ENCODE measurements around the gene FZD4. TPM values are rescaled to one million over a fixed set of nuclear protein-coding genes. Genes with fewer than 3 reads are reported as not detected.

FZD4 gene
- total RNA-seq, 2 donors from 2014 or later = 52.1 to 53.9 TPM

GRCh38 chr11:86941077-86941870 lies 13.9 kb downstream of the FZD4 start:
- Histone ChIP-seq H3K4me1 (ENCODE audit: control insufficient read depth, insufficient read depth, low read length) (no peaks in the 10 kb centered on the region), H3K4me3 (ENCODE audit: low read length) (no peak overlapping the region), H3K36me3 (ENCODE audit: control insufficient read depth, insufficient read depth, low read length) (peaks cover 23% of the 10 kb centered on the region), H3K27me3 (ENCODE audit: control insufficient read depth, insufficient read depth, low read length, poor library complexity, severe bottlenecking) (no peaks in the 10 kb centered on the region), H3K9me3 (ENCODE audit: control insufficient read depth, low read length) (no peaks in the 10 kb centered on the region), H3K9ac (ENCODE audit: extremely low read depth, low read length, poor library complexity, severe bottlenecking) (no peak overlapping the region), H3K27ac (ENCODE audit: low read depth, low read length) (no peak overlapping the region)
- TF ChIP-seq, protein P1, sequence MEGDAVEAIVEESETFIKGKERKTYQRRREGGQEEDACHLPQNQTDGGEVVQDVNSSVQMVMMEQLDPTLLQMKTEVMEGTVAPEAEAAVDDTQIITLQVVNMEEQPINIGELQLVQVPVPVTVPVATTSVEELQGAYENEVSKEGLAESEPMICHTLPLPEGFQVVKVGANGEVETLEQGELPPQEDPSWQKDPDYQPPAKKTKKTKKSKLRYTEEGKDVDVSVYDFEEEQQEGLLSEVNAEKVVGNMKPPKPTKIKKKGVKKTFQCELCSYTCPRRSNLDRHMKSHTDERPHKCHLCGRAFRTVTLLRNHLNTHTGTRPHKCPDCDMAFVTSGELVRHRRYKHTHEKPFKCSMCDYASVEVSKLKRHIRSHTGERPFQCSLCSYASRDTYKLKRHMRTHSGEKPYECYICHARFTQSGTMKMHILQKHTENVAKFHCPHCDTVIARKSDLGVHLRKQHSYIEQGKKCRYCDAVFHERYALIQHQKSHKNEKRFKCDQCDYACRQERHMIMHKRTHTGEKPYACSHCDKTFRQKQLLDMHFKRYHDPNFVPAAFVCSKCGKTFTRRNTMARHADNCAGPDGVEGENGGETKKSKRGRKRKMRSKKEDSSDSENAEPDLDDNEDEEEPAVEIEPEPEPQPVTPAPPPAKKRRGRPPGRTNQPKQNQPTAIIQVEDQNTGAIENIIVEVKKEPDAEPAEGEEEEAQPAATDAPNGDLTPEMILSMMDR (conservative IDR thresholded peaks at IDR 0.05) = no peak
- Mint-ChIP-seq H3K27me3 (ENCODE audit: insufficient read depth) (no peaks in the 10 kb centered on the region), H3K4me3 (no peak overlapping the region), H3K4me1 (peaks cover 43% of the 10 kb centered on the region), H3K36me3 (ENCODE audit: low read depth) (peaks cover 21% of the 10 kb centered on the region), H3K27ac (peak overlapping the region; percentile 11), H3K9me3 (no peaks in the 10 kb centered on the region)
- 90 to 95% methylated on average over 2 to 7 of the region's 7 CpGs for WGBS, 2 experiments (ENCODE audit: insufficient coverage in 1 of 2, insufficient read length in 1 of 2)
- no peak for DNase-seq

DNA sequence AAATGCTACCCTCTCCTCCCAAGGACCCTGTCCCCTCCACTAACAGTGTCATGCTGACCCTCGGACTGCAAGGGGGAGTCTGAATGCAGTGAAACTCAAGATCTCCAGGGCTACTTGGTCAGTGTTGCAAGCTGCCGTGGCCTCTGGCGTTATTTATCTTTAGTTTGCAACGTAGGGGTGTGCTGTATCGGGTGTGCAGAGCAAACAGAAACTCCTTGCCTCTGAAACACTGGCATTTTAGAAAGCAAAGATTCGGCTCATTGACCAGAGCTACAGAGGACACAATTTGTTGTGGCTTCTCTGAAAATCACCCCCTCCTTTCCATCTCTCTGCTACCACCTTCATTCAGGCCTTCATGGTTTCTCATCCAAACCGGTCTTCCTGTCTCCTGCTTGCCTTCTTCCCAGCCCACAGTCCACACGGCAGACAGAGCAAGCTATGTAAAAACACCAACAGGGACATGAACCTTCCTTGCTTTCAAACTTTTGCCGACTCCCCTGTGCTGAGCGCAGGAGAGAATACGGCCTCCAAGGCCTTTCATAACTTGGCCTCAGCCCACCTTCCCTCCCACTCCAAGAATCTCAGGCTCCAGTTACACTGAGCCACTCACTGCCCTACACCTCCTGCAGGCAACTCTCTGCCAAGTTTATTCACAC lies 14.9 kb downstream of the FZD4 start:
- H3K9me3 Mint-ChIP-seq = no peaks in the 10 kb centered on the region
- Histone ChIP-seq H3K36me3 (ENCODE audit: control insufficient read depth, insufficient read depth, low read length) (peaks cover 14% of the 10 kb centered on the region), H3K9me3 (ENCODE audit: control insufficient read depth, low read length) (no peaks in the 10 kb centered on the region), H3K9ac (ENCODE audit: extremely low read depth, low read length, poor library complexity, severe bottlenecking) (no peak overlapping the region), H3K4me1 (ENCODE audit: control insufficient read depth, insufficient read depth, low read length) (no peaks in the 10 kb centered on the region), H3K4me3 (ENCODE audit: low read length) (no peak overlapping the region), H3K27me3 (ENCODE audit: control insufficient read depth, insufficient read depth, low read length, poor library complexity, severe bottlenecking) (no peaks in the 10 kb centered on the region), H3K27ac (ENCODE audit: low read depth, low read length) (no peak overlapping the region)
- peaks cover 14% of the 10 kb centered on the region for H3K36me3 Mint-ChIP-seq (ENCODE audit: low read depth)
- H3K27ac Mint-ChIP-seq = peak overlapping the region; percentile 90
- H3K4me1 Mint-ChIP-seq = peaks cover 38% of the 10 kb centered on the region
- DNase-seq = peak; percentile 63
- TF ChIP-seq, protein P1 (conservative IDR thresholded peaks at IDR 0.05) = peak; percentile 30
- 74% methylated on average over 11 of the region's 11 CpGs for WGBS, 2 experiments (ENCODE audit: insufficient coverage in 1 of 2, insufficient read length in 1 of 2)
- no peaks in the 10 kb centered on the region for H3K27me3 Mint-ChIP-seq (ENCODE audit: insufficient read depth)
- H3K4me3 Mint-ChIP-seq = no peak overlapping the region

- Mint-ChIP-seq H3K27ac (no peak overlapping the region), H3K9me3 (no peaks in the 10 kb centered on the region), H3K36me3 (ENCODE audit: low read depth) (peaks cover 6% of the 10 kb centered on the region), H3K4me3 (no peak overlapping the region), H3K27me3 (ENCODE audit: insufficient read depth) (no peaks in the 10 kb centered on the region), H3K4me1 (peaks cover 48% of the 10 kb centered on the region)
- no peak overlapping the region for H3K9ac ChIP-seq (ENCODE audit: extremely low read depth, low read length, poor library complexity, severe bottlenecking)
- no peaks in the 10 kb centered on the region for H3K27me3 ChIP-seq (ENCODE audit: control insufficient read depth, insufficient read depth, low read length, poor library complexity, severe bottlenecking)
- DNase-seq = no peak
- TF ChIP-seq, protein P1 (conservative IDR thresholded peaks at IDR 0.05) = peak; percentile 86
- peaks cover 4% of the 10 kb centered on the region for H3K36me3 ChIP-seq (ENCODE audit: control insufficient read depth, insufficient read depth, low read length)
- H3K27ac ChIP-seq (ENCODE audit: low read depth, low read length) = no peak overlapping the region
- WGBS, 2 experiments (ENCODE audit: insufficient coverage in 1 of 2, insufficient read length in 1 of 2) = 8% methylated on average over 3 of the region's 4 CpGs; no CpG with 5 or more reads in 1 of the 2 experiments
- H3K9me3 ChIP-seq (ENCODE audit: control insufficient read depth, low read length) = no peaks in the 10 kb centered on the region
- H3K4me1 ChIP-seq (ENCODE audit: control insufficient read depth, insufficient read depth, low read length) = peaks cover 4% of the 10 kb centered on the region
- H3K4me3 ChIP-seq (ENCODE audit: low read length) = no peak overlapping the region
Measured at GRCh38 chr11:86938900-86939880, 16.0 kb downstream of the FZD4 start.
